Nephron progenitor cell (in vitro differentiated cells): ENCODE measurements around the gene SWAP70.

Experiments used
- DNase-seq: peaks from one replicate; pipeline ENCODE4 v3.0.0; 2021
- H3K27ac Mint-ChIP-seq: 2 replicates; pipeline ENCODE4 v1.8.0; 2021; ENCODE audit warnings: mild to moderate bottlenecking, moderate library complexity, mixed read lengths
- H3K27me3 Mint-ChIP-seq: 2 replicates; pipeline ENCODE4 v1.8.0; 2021; ENCODE audit warnings: mild to moderate bottlenecking, low read depth, mixed read lengths; ENCODE audit not compliant: poor library complexity
- H3K36me3 Mint-ChIP-seq: 2 replicates; pipeline ENCODE4 v1.8.0; 2021; ENCODE audit warnings: low read depth, mixed read lengths
- H3K4me1 Mint-ChIP-seq: 2 replicates; pipeline ENCODE4 v1.8.0; 2021; ENCODE audit warnings: mixed read lengths
- H3K4me3 Mint-ChIP-seq: 2 replicates; pipeline ENCODE4 v1.8.0; 2021; ENCODE audit warnings: mild to moderate bottlenecking, moderate library complexity, mixed read lengths
- H3K9me3 Mint-ChIP-seq: 2 replicates; pipeline ENCODE4 v1.8.0; 2021; ENCODE audit warnings: mild to moderate bottlenecking, moderate library complexity, mixed read lengths
- TF ChIP-seq, protein P1 (sequence below): fragments of 200-600 bp; sonication (generic); IDR thresholded peaks from 2 replicates; pipeline ENCODE4 v1.5.0; 2021; ENCODE audit warnings: antibody characterized with exemption

SWAP70 gene

GRCh38 chr11:9777525-9777924 lies 113.6 kb downstream of the SWAP70 start:
- no peak for DNase-seq
- TF ChIP-seq, protein P1, sequence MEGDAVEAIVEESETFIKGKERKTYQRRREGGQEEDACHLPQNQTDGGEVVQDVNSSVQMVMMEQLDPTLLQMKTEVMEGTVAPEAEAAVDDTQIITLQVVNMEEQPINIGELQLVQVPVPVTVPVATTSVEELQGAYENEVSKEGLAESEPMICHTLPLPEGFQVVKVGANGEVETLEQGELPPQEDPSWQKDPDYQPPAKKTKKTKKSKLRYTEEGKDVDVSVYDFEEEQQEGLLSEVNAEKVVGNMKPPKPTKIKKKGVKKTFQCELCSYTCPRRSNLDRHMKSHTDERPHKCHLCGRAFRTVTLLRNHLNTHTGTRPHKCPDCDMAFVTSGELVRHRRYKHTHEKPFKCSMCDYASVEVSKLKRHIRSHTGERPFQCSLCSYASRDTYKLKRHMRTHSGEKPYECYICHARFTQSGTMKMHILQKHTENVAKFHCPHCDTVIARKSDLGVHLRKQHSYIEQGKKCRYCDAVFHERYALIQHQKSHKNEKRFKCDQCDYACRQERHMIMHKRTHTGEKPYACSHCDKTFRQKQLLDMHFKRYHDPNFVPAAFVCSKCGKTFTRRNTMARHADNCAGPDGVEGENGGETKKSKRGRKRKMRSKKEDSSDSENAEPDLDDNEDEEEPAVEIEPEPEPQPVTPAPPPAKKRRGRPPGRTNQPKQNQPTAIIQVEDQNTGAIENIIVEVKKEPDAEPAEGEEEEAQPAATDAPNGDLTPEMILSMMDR = no peak
- H3K4me1 Mint-ChIP-seq = peaks cover 9% of the 10 kb centered on the region
- peaks cover 57% of the 10 kb centered on the region for H3K36me3 Mint-ChIP-seq
- no peaks in the 10 kb centered on the region for H3K9me3 Mint-ChIP-seq
- H3K27me3 Mint-ChIP-seq = no peaks in the 10 kb centered on the region
- H3K27ac Mint-ChIP-seq = no peak overlapping the region
- no peak overlapping the region for H3K4me3 Mint-ChIP-seq

DNA sequence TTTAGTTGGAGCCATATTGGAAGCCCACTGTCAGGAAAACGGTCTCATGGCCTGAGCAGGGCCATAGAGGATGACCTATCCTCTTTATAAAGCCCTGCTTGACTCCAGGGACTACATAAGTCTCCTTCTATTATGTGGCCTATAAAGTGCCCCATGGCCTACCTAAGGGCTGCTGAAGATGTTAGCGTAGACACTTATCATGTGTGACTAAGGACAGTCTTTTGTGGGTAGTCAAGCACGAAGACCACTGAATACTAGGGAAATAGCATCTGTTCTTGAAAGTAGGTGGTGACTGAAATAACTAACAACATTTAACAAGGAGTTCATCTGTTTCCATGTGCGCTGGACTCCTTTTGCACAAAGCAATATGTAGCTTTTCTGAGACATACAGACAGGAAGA lies 117.1 kb downstream of the SWAP70 start:
- TF ChIP-seq, protein P1 = no peak

GRCh38 chr11:9783986-9784385 lies 120.1 kb downstream of the SWAP70 start:
- Mint-ChIP-seq H3K27ac (no peak overlapping the region), H3K9me3 (no peaks in the 10 kb centered on the region), H3K4me3 (no peak overlapping the region), H3K36me3 (peaks cover 76% of the 10 kb centered on the region), H3K4me1 (peaks cover 26% of the 10 kb centered on the region), H3K27me3 (no peaks in the 10 kb centered on the region)
- DNase-seq = no peak
- TF ChIP-seq, protein P1 = no peak

More for the DNA sequence above, 117.1 kb downstream of the SWAP70 start:
- Mint-ChIP-seq H3K4me3 (no peak overlapping the region), H3K27me3 (no peaks in the 10 kb centered on the region), H3K27ac (peak overlapping the region; percentile 30), H3K36me3 (peaks cover 69% of the 10 kb centered on the region), H3K9me3 (no peaks in the 10 kb centered on the region), H3K4me1 (peaks cover 9% of the 10 kb centered on the region)
- DNase-seq = no peak

GRCh38 chr11:9784602-9785315 lies 120.9 kb downstream of the SWAP70 start:
- peaks cover 77% of the 10 kb centered on the region for H3K36me3 Mint-ChIP-seq
- H3K27me3 Mint-ChIP-seq = no peaks in the 10 kb centered on the region
- DNase-seq = no peak

DNA sequence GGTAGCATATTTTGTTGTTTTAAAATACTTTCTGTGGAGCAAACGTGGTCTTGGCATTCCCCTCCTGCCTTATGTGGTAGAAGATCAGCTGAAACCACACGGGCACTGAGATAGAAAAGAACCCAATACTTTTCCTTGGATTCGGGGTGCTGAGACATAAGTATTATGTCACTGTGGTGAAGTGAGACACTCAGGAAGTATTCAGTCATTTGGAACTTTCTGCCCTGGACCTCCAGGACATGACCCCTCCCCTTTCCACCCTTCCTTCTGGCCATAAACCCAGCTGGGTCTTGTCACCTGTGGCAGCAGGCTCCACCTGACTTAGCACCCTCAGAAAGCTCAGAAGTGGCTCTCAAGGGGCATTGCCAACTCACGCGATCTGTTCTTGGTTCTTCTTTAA lies 123.4 kb downstream of the SWAP70 start:
- TF ChIP-seq, protein P1 = no peak
- Mint-ChIP-seq H3K9me3 (no peaks in the 10 kb centered on the region), H3K4me3 (no peak overlapping the region), H3K4me1 (peaks cover 26% of the 10 kb centered on the region), H3K36me3 (peaks cover 67% of the 10 kb centered on the region), H3K27ac (peak overlapping the region; percentile 53), H3K27me3 (no peaks in the 10 kb centered on the region)
- DNase-seq = no peak

More at GRCh38 chr11:9784602-9785315, 120.9 kb downstream of the SWAP70 start:
- Mint-ChIP-seq H3K9me3 (no peaks in the 10 kb centered on the region), H3K4me3 (no peak overlapping the region), H3K27ac (no peak overlapping the region), H3K4me1 (peaks cover 26% of the 10 kb centered on the region)
- TF ChIP-seq, protein P1 = no peak

- Mint-ChIP-seq H3K4me3 (no peak overlapping the region), H3K27me3 (no peaks in the 10 kb centered on the region), H3K36me3 (peaks cover 65% of the 10 kb centered on the region), H3K9me3 (no peaks in the 10 kb centered on the region), H3K27ac (no peak overlapping the region), H3K4me1 (peaks cover 26% of the 10 kb centered on the region)
- DNase-seq = no peak
- TF ChIP-seq, protein P1 = no peak
These were observed 124.2 kb downstream of the SWAP70 start for GRCh38 chr11:9787981-9788521.
